Left lung (tissue), 10 donors: ENCODE data around the gene FBLIM1. TPM values are rescaled to one million over a fixed set of nuclear protein-coding genes. Genes with fewer than 3 reads are reported as not detected.
A peak's percentile ranks its signal among the peaks of the same experiment; 100 is the strongest.

Experiments
- ATAC-seq: fragments of 200-7000 bp; cut with Tn5 transposase; one replicate; pipeline ENCODE4 v1.9.1; 2020; ENCODE audit warnings: moderate library complexity
- DNase-seq, 4 donors: peaks; one replicate each; pipeline ENCODE4 v3.0.0-alpha.2; 2013 to 2020
- H3K27ac ChIP-seq, 2 donors: fragments of 200-600 bp; sonication (generic) in 1 of 2; one replicate each; pipeline versions ENCODE4 v1.5.0 to v1.8.0; 2020 to 2021
- H3K27me3 ChIP-seq, 2 donors: fragments of 200-600 bp; sonication (generic) in 1 of 2; one replicate each; pipeline versions ENCODE4 v1.5.0 to v1.8.0; 2020 to 2021
- H3K36me3 ChIP-seq, 2 donors: fragments of 200-600 bp; sonication (generic) in 1 of 2; one replicate each; pipeline versions ENCODE4 v1.5.0 to v1.8.0; 2020 to 2021
- H3K4me1 ChIP-seq, 2 donors: fragments of 200-600 bp; one replicate each; pipeline ENCODE4 v1.8.0; 2021
- H3K4me3 ChIP-seq, 2 donors: fragments of 200-600 bp; sonication (generic) in 1 of 2; one replicate each; pipeline versions ENCODE4 v1.5.0 to v1.8.0; 2020 to 2021; ENCODE audit warnings: mild to moderate bottlenecking in 1 of 2
- H3K9me3 ChIP-seq, 2 donors: fragments of 200-600 bp; sonication (generic) in 1 of 2; one replicate each; pipeline versions ENCODE4 v1.5.0 to v1.8.0; 2020 to 2021
- intact Hi-C, 2 donors: fragments of 100-400 bp; cut with DNase I; formaldehyde crosslinking; loops; one replicate each; pipeline versions ENCODE4 v1.11.2 to v1.14.2; 2022
- polyA plus RNA-seq, 6 donors: library from polyadenylated mRNA; unstranded; fragments of 120-200 nt; gene quantifications; one replicate each; pipeline ENCODE4 v1.2.1, GENCODE V29; 2013; ENCODE audit not compliant: insufficient read length in 6 of 6
- total RNA-seq, 2 donors: library from RNA; stranded (reverse); fragmentation: NEBNext Ultra II Directional; extraction: Animal tissue kit (Norgen Biotek cat#: 25700); gene quantifications; one replicate each; pipeline ENCODE4 v1.2.1, GENCODE V29; 2021
- TF ChIP-seq, protein P1 (sequence below), 2 donors: fragments of 200-600 bp; sonication (generic) in 1 of 2; IDR thresholded peaks; one replicate each; pipeline versions ENCODE4 v1.5.0 to v1.8.0; 2021; ENCODE audit warnings: antibody characterized with exemption in 2 of 2
- donor health status: DM: no; HTN: yes; CAD: no.
- donor health status: DM: no; HTN: no; CAD: no.

FBLIM1 gene
- total and polyA plus RNA-seq, 8 donors, result 52.3 to 90.0 (median 69.0) TPM

DNA sequence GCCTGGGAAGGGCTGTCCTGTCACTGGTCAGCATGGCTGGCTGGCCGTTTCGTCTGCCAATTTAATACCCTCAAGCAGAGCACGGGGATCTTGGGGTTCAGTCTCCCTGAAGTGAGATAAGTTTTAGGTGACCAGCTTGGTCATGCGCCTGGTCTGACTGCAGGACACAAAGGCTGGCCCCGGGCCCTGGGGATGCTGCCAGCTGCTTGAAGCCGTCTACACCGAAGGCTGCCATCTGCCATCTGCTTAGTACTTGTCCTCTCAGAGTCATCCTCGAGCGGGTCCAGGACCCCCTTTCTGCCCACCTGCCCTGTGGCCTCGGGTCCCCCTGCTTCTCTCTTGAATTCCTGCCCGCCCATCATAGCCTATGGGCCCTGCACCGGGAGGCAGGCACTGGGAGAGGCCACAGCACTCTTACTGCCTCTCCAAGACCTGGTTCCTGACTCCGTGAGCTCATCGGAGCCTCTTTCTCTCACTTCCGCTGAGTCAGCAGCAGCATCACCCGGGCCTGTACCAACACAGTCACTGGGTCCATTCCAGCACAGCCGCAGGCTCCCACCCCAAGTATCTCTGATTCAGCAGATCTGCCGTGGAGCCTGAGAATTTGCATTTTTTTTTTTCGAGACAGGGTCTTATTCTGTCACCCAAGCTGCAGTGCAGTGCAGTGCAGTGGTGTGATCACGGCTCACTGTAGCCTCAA is 7.0 kb downstream of the FBLIM1 start:
- ATAC-seq, result peak; percentile 36
- no peak overlapping the region for H3K4me3 ChIP-seq

DNA sequence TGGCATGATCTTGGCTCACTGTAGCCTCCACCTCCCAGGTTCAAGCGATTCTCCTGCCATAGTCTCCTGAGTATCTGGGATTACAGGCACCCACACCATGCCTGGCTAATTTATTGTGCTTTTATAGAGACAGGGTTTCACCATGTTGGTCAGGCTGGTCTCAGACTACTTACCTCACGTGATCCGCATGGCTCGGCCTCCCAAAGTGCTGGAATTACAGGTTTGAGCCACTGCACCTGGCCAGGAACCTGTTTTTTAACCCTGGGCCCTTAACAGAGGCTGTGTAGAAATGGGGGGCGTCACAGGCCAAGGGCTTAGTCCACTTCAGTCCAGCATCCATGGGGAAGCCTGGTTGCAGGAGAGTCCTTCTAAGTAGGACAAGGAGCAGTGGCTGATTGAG is 9.3 kb downstream of the FBLIM1 start:
- TF ChIP-seq, protein P1, sequence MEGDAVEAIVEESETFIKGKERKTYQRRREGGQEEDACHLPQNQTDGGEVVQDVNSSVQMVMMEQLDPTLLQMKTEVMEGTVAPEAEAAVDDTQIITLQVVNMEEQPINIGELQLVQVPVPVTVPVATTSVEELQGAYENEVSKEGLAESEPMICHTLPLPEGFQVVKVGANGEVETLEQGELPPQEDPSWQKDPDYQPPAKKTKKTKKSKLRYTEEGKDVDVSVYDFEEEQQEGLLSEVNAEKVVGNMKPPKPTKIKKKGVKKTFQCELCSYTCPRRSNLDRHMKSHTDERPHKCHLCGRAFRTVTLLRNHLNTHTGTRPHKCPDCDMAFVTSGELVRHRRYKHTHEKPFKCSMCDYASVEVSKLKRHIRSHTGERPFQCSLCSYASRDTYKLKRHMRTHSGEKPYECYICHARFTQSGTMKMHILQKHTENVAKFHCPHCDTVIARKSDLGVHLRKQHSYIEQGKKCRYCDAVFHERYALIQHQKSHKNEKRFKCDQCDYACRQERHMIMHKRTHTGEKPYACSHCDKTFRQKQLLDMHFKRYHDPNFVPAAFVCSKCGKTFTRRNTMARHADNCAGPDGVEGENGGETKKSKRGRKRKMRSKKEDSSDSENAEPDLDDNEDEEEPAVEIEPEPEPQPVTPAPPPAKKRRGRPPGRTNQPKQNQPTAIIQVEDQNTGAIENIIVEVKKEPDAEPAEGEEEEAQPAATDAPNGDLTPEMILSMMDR (IDR thresholded peaks at IDR 0.05), result no peak
- no peaks in the 10 kb centered on the region for H3K27me3 ChIP-seq
- DNase-seq (no peak), ATAC-seq (no peak)
- peaks cover 0 to 18% of the 10 kb centered on the region in 2 donors for H3K36me3 ChIP-seq
- intact Hi-C loops, result no loop called here
- no peak overlapping the region for H3K27ac ChIP-seq
- no peaks in the 10 kb centered on the region for H3K4me1 ChIP-seq
- H3K9me3 ChIP-seq, result no peaks in the 10 kb centered on the region
- no peak overlapping the region for H3K4me3 ChIP-seq

More for the DNA sequence above, 7.0 kb downstream of the FBLIM1 start:
- TF ChIP-seq, protein P1 (IDR thresholded peaks at IDR 0.05), result no peak
- intact Hi-C loops, result no loop called here
- Histone ChIP-seq H3K9me3 (no peaks in the 10 kb centered on the region), H3K36me3 (peaks cover 0 to 7% of the 10 kb centered on the region in 2 donors), H3K27ac (no peak overlapping the region), H3K4me1 (peaks cover 0 to 3% of the 10 kb centered on the region in 2 donors), H3K27me3 (peaks cover 3 to 22% of the 10 kb centered on the region in 2 donors)
- DNase-seq, result peak in 1 of 4 donors; percentile 57

DNA sequence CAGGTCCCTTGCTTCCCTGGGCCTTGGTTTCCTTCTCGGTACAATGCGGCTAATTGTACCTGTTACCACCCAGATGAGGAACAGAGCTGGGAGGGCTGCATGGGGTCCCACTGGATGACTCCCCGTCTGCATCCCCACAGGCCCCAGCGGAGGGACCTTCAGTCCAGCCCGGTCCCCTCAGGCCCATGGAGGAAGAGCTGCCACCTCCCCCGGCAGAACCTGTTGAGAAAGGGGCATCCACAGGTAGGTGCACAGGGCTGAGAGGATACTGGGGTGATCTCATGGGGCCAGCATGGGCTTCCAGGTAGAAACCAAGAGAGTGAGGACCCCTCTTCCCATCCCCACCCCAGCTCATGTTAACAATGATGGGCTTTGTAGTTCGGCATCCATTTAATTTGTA is 9.8 kb downstream of the FBLIM1 start:
- Histone ChIP-seq H3K4me3 (no peak overlapping the region), H3K27me3 (no peaks in the 10 kb centered on the region), H3K27ac (no peak overlapping the region), H3K4me1 (no peaks in the 10 kb centered on the region), H3K36me3 (peaks cover 0 to 18% of the 10 kb centered on the region in 2 donors), H3K9me3 (no peaks in the 10 kb centered on the region)
- ATAC-seq (no peak), DNase-seq (no peak)
- intact Hi-C loops, result no loop called here
- TF ChIP-seq, protein P1 (IDR thresholded peaks at IDR 0.05), result no peak

DNA sequence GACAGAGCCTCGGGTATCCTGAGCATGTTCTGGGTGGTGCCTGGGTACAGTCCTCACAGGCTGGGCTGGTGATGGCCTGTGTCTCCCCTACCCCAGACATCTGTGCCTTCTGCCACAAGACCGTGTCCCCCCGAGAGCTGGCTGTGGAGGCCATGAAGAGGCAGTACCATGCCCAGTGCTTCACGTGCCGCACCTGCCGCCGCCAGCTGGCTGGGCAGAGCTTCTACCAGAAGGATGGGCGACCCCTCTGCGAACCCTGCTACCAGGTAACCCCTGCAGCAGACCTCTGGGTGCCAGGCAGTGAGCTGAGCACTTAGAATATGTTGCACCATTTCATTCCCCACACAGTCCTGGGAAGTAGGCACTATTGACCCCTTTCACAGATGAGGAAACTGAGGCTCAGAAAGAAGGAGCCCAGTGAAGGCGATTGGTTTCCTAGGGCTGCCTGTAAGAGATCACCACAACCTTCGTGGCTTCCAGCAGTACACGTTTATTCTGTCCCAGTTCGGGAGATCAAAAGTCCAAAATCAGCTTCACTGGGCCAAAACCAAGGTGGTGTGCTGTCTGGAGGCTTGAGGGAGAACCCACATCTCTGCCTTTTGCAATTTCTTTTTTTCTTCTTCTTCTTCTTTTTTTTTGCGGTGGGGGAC is 11.8 kb downstream of the FBLIM1 start:
- Histone ChIP-seq H3K36me3 (peaks cover 0 to 18% of the 10 kb centered on the region in 2 donors), H3K27me3 (no peaks in the 10 kb centered on the region), H3K9me3 (no peaks in the 10 kb centered on the region), H3K4me1 (no peaks in the 10 kb centered on the region), H3K27ac (no peak overlapping the region), H3K4me3 (no peak overlapping the region)
- ATAC-seq (no peak), DNase-seq (no peak)
- intact Hi-C loops, result no loop called here
- TF ChIP-seq, protein P1 (IDR thresholded peaks at IDR 0.05), result no peak

DNA sequence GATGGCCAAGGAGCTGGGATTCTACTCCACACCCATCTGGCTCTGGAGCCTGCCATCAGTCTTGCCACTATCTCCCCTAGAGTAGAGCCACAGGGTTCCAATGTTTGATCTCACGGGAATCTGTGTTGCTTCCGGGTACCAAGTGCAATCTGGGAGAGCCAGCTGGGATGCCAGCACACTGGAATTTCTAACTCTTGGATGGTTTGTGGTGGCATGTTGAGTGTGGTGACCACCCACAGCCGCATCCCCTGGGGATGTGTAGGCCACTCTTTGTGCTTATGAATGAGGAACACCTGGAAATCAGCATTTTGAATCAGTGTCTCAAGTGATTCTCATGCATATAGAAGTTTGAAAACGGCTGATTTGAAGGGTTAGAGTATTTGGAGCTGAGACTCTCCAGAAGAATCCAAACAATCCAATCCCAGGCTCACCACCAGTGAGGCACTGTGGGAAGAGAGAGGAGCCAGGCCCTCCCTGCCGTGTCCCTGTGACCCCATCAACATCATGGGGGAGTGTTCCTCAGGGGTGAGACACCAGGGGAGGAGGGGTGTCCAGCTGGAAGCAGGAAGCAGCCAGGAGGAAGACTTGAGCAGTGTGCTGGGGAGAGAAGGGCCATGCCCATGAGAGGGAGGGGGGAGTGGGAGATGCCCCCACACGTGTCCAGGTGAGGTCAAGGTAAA is 13.4 kb downstream of the FBLIM1 start:
- Histone ChIP-seq H3K36me3 (peaks cover 0 to 18% of the 10 kb centered on the region in 2 donors), H3K9me3 (no peaks in the 10 kb centered on the region), H3K27ac (no peak overlapping the region), H3K4me1 (no peaks in the 10 kb centered on the region), H3K4me3 (no peak overlapping the region), H3K27me3 (no peaks in the 10 kb centered on the region)
- no peak for DNase-seq
- no peak for ATAC-seq
- TF ChIP-seq, protein P1 (IDR thresholded peaks at IDR 0.05), result no peak
- intact Hi-C loops, result no loop called here
